ENCODE data around the gene RFPL2. TPM values are rescaled to one million over a fixed set of nuclear protein-coding genes. Genes with fewer than 3 reads are reported as not detected.

Gene RFPL2
- total and polyA plus RNA-seq, 2 donors (not counting 3 experiments of a cell fraction or from before 2014, with no cell fraction given) = not detected

- dilution Hi-C loops (cut with MboI; ENCODE audit: extremely low pct_ligation_motif_present, low sequenced_read_pairs) = no loop called here
- no peak for DNase-seq (ENCODE audit: low read depth, low spot score)
- no peaks in the 10 kb centered on the region for H4K20me1 ChIP-seq (replicated peaks; ENCODE audit: control insufficient read depth, extremely low read depth, insufficient read depth, low read length)
- ChIA-PET CTCF (no interaction called here), POLR2A (no interaction called here)
- no peaks in the 10 kb centered on the region for H3K9me1 ChIP-seq (replicated peaks; ENCODE audit: control insufficient read depth, extremely low read depth, insufficient read depth, low read length)
- no peaks in the 10 kb centered on the region for H3K9me3 ChIP-seq (replicated peaks; ENCODE audit: control insufficient read depth, insufficient read depth, low read length)
- no peak for TF ChIP-seq JUN (IDR thresholded peaks at IDR 0.05; ENCODE audit: borderline replicate concordance, insufficient read depth, insufficient read length, low read depth)
- no peak for TF ChIP-seq POLR2A (IDR thresholded peaks at IDR 0.05; ENCODE audit: low read depth, low read length)
- no peak for TF ChIP-seq EZH2 (IDR thresholded peaks at IDR 0.05; ENCODE audit: borderline replicate concordance, low read depth, low read length, severe bottlenecking)
- TF ChIP-seq FOS (IDR thresholded peaks at IDR 0.05; ENCODE audit: borderline replicate concordance, insufficient read depth, low read length) = no peak
- TF ChIP-seq, protein P1, sequence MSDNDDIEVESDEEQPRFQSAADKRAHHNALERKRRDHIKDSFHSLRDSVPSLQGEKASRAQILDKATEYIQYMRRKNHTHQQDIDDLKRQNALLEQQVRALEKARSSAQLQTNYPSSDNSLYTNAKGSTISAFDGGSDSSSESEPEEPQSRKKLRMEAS (IDR thresholded peaks at IDR 0.05; ENCODE audit: insufficient read depth, insufficient read length) = no peak
- no peak for TF ChIP-seq CTCF (IDR thresholded peaks at IDR 0.05; ENCODE audit: extremely low read depth in 1 of 2, insufficient read depth in 1 of 2, low read depth in 1 of 2, low read length in 2 of 2)
- TF ChIP-seq POLR2AphosphoS5 (IDR thresholded peaks at IDR 0.05; ENCODE audit: insufficient read depth, low read depth, low read length) = no peak
- TF ChIP-seq MYC (IDR thresholded peaks at IDR 0.05; ENCODE audit: low read depth, low read length) = no peak
- TF ChIP-seq GATA2 (IDR thresholded peaks at IDR 0.05; ENCODE audit: insufficient read depth, insufficient read length, low read depth, low read length) = no peak
- H3K4me2 ChIP-seq (ENCODE audit: insufficient read depth, low read length) = no peak overlapping the region
- H2AFZ ChIP-seq (ENCODE audit: low read depth, low read length) = no peak overlapping the region
- H3K36me3 ChIP-seq (ENCODE audit: control insufficient read depth in 2 of 2, extremely low read depth in 1 of 2, insufficient read depth in 2 of 2, low read length in 2 of 2) = no peaks in the 10 kb centered on the region
- no peak overlapping the region for H3K9ac ChIP-seq (replicated peaks; ENCODE audit: extremely low read depth, insufficient read depth, low read length)
- no peak overlapping the region for H3K27ac ChIP-seq (ENCODE audit: insufficient read depth, low read depth, low read length)
- H3K79me2 ChIP-seq (ENCODE audit: control insufficient read depth, insufficient read depth, low read length) = no peaks in the 10 kb centered on the region
- intact Hi-C loops (cut with micrococcal nuclease) = no loop called here
- peaks cover 0 to 2% of the 10 kb centered on the region in 2 experiments for H3K27me3 ChIP-seq (ENCODE audit: control insufficient read depth in 2 of 2, insufficient read depth in 2 of 2, low read length in 2 of 2)
- no TSS peak for BruUV-seq (replicated peaks)
- H3K4me1 ChIP-seq (ENCODE audit: control insufficient read depth, extremely low read depth, insufficient read depth, low read length) = no peaks in the 10 kb centered on the region
- H3K4me3 ChIP-seq (replicated peaks in 1 of 3; ENCODE audit: insufficient read depth in 1 of 3, low read depth in 1 of 3, low read length in 3 of 3) = no peak overlapping the region
- FAIRE-seq = no peak
Observed at GRCh38 chr22:32183625-32184024, 21.2 kb downstream of the RFPL2 start.
